Tibial artery (tissue), 4 donors: ENCODE data around the gene HECTD4.

Source experiments
- DNase-seq, 2 donors: peaks; one replicate each; pipeline ENCODE4 v3.0.0-alpha.2; 2019
- H3K27ac ChIP-seq, 2 donors: fragments of 200-600 bp; sonication (generic) in 1 of 2; 1 replicate in 1 of 2; 2 replicates in 1 of 2; pipeline ENCODE4 v1.5.1; 2018 to 2019; ENCODE audit warnings: mild to moderate bottlenecking in 1 of 2
- H3K27me3 ChIP-seq, 2 donors: fragments of 200-600 bp; sonication (generic) in 1 of 2; one replicate each; pipeline versions ENCODE4 v1.5.1 to v1.6.0; 2016 to 2019
- H3K36me3 ChIP-seq, 3 donors: fragments of 200-600 bp; sonication (generic) in 2 of 3; one replicate each; pipeline ENCODE4 v1.5.1; 2016 to 2019; ENCODE audit warnings: mild to moderate bottlenecking in 2 of 3
- H3K4me1 ChIP-seq, 4 donors: fragments of 200-600 bp; sonication (generic) in 2 of 4; 1 replicate in 3 of 4; 2 replicates in 1 of 4; pipeline ENCODE4 v1.5.1; 2016 to 2019
- H3K4me3 ChIP-seq, 2 donors: fragments of 200-600 bp; sonication (generic) in 1 of 2; 1 replicate in 1 of 2; 2 replicates in 1 of 2; pipeline ENCODE4 v1.5.1; 2018 to 2019; ENCODE audit warnings: mild to moderate bottlenecking in 2 of 2
- H3K9me3 ChIP-seq, 3 donors: fragments of 200-600 bp; sonication (generic) in 1 of 3; one replicate each; pipeline ENCODE4 v1.5.1; 2016 to 2019
- intact Hi-C: fragments of 100-400 bp; cut with DNase I; formaldehyde crosslinking; loops from one replicate; pipeline ENCODE4 v1.15.0; 2023; ENCODE audit warnings: low total_unique reads
- TF ChIP-seq, protein P1 (sequence below), 2 experiments: fragments of 200-600 bp in 1 of 2; fragments of 450-650 bp in 1 of 2; IDR thresholded peaks; one replicate each; pipeline ENCODE4 v1.5.1; 2017 to 2019; ENCODE audit warnings: antibody characterized with exemption in 2 of 2, mild to moderate bottlenecking in 1 of 2, moderate library complexity in 1 of 2

The HECTD4 gene

GRCh38 chr12:112361271-112361670, 21.0 kb downstream of the HECTD4 start:
- H3K36me3 ChIP-seq: no peaks in the 10 kb centered on the region
- TF ChIP-seq, protein P1, sequence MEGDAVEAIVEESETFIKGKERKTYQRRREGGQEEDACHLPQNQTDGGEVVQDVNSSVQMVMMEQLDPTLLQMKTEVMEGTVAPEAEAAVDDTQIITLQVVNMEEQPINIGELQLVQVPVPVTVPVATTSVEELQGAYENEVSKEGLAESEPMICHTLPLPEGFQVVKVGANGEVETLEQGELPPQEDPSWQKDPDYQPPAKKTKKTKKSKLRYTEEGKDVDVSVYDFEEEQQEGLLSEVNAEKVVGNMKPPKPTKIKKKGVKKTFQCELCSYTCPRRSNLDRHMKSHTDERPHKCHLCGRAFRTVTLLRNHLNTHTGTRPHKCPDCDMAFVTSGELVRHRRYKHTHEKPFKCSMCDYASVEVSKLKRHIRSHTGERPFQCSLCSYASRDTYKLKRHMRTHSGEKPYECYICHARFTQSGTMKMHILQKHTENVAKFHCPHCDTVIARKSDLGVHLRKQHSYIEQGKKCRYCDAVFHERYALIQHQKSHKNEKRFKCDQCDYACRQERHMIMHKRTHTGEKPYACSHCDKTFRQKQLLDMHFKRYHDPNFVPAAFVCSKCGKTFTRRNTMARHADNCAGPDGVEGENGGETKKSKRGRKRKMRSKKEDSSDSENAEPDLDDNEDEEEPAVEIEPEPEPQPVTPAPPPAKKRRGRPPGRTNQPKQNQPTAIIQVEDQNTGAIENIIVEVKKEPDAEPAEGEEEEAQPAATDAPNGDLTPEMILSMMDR (IDR thresholded peaks at IDR 0.05): no peak
- no peak overlapping the region for H3K27ac ChIP-seq
- H3K4me1 ChIP-seq: peaks cover 0 to 3% (median 0%) of the 10 kb centered on the region in 4 donors
- no peaks in the 10 kb centered on the region for H3K9me3 ChIP-seq
- no peaks in the 10 kb centered on the region for H3K27me3 ChIP-seq
- intact Hi-C loops: no loop called here
- H3K4me3 ChIP-seq: no peak overlapping the region
- no peak for DNase-seq

DNA sequence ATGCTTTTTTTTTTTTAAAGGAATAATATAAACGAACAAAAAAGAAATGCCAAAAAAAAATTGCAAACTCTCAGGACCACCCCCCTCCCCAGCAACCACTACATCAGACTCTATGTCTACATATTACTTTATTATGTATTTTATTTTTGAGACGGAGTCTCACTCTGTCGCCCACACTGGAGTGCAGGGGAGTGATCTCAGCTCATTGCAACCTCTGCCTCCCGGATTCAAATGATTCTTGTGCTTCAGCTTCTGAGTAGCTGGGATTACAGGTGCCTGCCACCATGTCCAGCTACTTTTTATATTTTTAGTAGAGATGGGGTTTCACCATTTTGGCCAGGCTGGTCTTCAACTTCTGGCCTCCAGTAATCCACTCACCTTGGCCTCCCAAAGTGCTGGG, 22.9 kb downstream of the HECTD4 start:
- Histone ChIP-seq H3K36me3 (no peaks in the 10 kb centered on the region), H3K27me3 (no peaks in the 10 kb centered on the region), H3K4me1 (peaks cover 0 to 3% (median 0%) of the 10 kb centered on the region in 4 donors), H3K9me3 (no peaks in the 10 kb centered on the region), H3K4me3 (no peak overlapping the region), H3K27ac (no peak overlapping the region)
- intact Hi-C loops: no loop called here
- DNase-seq: no peak
- TF ChIP-seq, protein P1 (IDR thresholded peaks at IDR 0.05): no peak

DNA sequence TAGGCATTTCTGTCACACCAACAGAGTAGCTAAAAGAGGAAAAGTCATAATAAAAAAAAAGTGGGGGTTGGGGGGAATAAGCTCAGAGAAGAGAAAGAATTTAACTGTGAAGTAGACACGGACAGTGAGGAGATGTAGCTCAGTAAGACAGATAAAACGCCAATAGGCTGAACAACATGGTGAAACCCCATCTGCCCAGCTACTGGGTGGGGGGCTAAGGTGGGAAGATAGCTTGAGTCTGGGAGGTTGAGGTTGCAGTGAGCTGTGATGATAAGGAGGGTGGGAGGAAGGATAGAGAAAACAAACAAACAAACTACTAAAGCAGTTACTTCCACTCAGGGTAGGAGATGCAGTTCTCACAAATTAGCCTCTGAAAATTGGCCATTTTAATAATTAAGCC, 25.0 kb downstream of the HECTD4 start:
- TF ChIP-seq, protein P1 (IDR thresholded peaks at IDR 0.05): no peak
- no peaks in the 10 kb centered on the region for H3K36me3 ChIP-seq
- peaks cover 0 to 10% (median 0%) of the 10 kb centered on the region in 4 donors for H3K4me1 ChIP-seq
- no peaks in the 10 kb centered on the region for H3K9me3 ChIP-seq
- intact Hi-C loops: no loop called here
- H3K27me3 ChIP-seq: no peaks in the 10 kb centered on the region
- no peak overlapping the region for H3K4me3 ChIP-seq
- no peak for DNase-seq
- H3K27ac ChIP-seq: no peak overlapping the region

DNA sequence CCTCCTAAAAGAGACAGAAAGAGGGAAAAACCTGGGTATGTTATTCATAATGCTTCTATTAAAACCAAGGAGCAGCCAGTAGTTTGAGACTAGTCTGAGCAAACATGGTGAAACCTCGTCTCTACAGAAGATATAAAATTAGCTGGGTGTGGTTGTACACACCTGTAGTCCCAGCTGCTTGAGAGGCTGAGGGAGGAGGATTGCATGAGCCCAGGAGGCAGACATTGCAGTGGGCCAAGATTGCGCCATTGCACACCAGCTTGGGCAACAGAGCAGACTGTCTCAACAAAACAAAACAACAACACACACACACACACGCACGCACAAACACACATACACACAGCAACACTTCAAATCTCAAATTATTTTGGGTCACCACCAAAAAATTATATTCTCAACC, 27.8 kb downstream of the HECTD4 start:
- no peaks in the 10 kb centered on the region for H3K9me3 ChIP-seq
- H3K27ac ChIP-seq: no peak overlapping the region
- intact Hi-C loops: no loop called here
- H3K27me3 ChIP-seq: no peaks in the 10 kb centered on the region
- no peaks in the 10 kb centered on the region for H3K36me3 ChIP-seq
- no peak overlapping the region for H3K4me3 ChIP-seq
- H3K4me1 ChIP-seq: peaks cover 0 to 31% (median 5%) of the 10 kb centered on the region in 4 donors
- no peak for DNase-seq
- TF ChIP-seq, protein P1 (IDR thresholded peaks at IDR 0.05): no peak

DNA sequence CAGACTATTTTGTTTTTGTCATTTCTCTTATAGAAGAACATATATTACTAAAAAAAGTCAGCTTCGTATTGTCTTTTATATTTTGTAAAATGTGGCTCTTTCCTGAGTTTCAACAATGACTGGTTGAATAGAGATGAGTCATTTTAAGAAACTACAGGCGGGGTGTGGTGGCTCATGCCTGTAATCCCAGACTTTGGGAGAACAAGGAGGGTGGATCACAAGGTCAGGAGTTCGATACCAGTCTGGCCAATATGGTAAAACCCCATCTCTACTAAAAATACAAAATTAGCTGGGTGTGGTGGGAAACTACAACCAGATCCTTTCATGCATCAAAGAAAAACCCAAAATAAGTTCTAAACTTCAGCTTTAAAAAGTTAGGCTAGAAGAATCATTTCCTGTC, 28.8 kb downstream of the HECTD4 start:
- intact Hi-C loops: no loop called here
- no peaks in the 10 kb centered on the region for H3K36me3 ChIP-seq
- no peaks in the 10 kb centered on the region for H3K9me3 ChIP-seq
- no peak overlapping the region for H3K4me3 ChIP-seq
- TF ChIP-seq, protein P1 (IDR thresholded peaks at IDR 0.05): no peak
- no peak for DNase-seq
- no peaks in the 10 kb centered on the region for H3K27me3 ChIP-seq
- H3K27ac ChIP-seq: no peak overlapping the region
- peaks cover 0 to 31% (median 5%) of the 10 kb centered on the region in 4 donors for H3K4me1 ChIP-seq

DNA sequence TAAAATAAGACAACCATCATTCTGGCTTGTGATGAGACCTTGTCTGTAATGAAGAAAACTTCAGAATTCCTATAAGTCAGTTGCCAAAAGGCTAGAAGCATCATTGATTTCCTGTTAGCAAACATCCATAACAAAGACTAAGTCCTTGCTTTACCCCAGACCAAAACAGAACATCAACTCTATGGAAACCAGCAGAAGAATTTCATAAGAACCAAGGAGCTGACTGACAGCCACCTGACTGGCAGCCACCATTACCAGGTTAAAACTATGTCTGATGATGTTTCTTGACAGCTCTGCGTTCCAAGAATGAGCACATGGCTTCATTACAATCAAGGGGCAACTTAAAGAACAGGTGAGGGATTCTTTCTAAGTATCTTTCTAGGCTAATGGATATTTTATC, 29.3 kb downstream of the HECTD4 start:
- Histone ChIP-seq H3K27ac (no peak overlapping the region), H3K36me3 (no peaks in the 10 kb centered on the region), H3K4me3 (no peak overlapping the region), H3K9me3 (no peaks in the 10 kb centered on the region), H3K27me3 (no peaks in the 10 kb centered on the region), H3K4me1 (peaks cover 0 to 31% (median 5%) of the 10 kb centered on the region in 4 donors)
- no peak for DNase-seq
- TF ChIP-seq, protein P1 (IDR thresholded peaks at IDR 0.05): no peak
- intact Hi-C loops: no loop called here
